ENCODE results near the gene FGFBP2.

Gene FGFBP2

GRCh38 chr4:15995826-15996225 lies 32.9 kb upstream of the FGFBP2 start:
- no peak for DNase-seq
- Histone ChIP-seq H3K9me3 (replicated peaks; ENCODE audit: insufficient read depth, low read length) (no peaks in the 10 kb centered on the region), H3K79me2 (ENCODE audit: low read length) (no peaks in the 10 kb centered on the region), H3F3A (ENCODE audit: insufficient read depth, low read length) (no peaks in the 10 kb centered on the region), H3K4me1 (ENCODE audit: low read length) (no peaks in the 10 kb centered on the region), H3K36me3 (replicated peaks; ENCODE audit: insufficient read depth, low read length) (no peaks in the 10 kb centered on the region), H4K20me1 (ENCODE audit: insufficient read depth, low read length) (no peaks in the 10 kb centered on the region), H3K9me2 (replicated peaks; ENCODE audit: insufficient read depth, low read length) (no peaks in the 10 kb centered on the region), H3K27ac (ENCODE audit: low read length) (no peak overlapping the region), H3K4me3 (ENCODE audit: low read length) (no peak overlapping the region), H3K9ac (ENCODE audit: low read length) (no peak overlapping the region), H2AFZ (ENCODE audit: low read length) (no peak overlapping the region), H3K27me3 (replicated peaks; ENCODE audit: insufficient read depth, low read length) (no peaks in the 10 kb centered on the region), H3K4me2 (ENCODE audit: low read depth, low read length) (no peak overlapping the region)
- TF ChIP-seq EZH2 (optimal IDR thresholded peaks at IDR 0.05; ENCODE audit: low read depth, low read length) (no peak), CTCF (IDR thresholded peaks at IDR 0.05; ENCODE audit: low read length) (no peak), EZH2phosphoT487 (IDR thresholded peaks at IDR 0.05; ENCODE audit: low read length) (no peak)

GRCh38 chr4:15992167-15992485 lies 29.2 kb upstream of the FGFBP2 start:
- Histone ChIP-seq H4K20me1 (ENCODE audit: insufficient read depth, low read length) (no peaks in the 10 kb centered on the region), H3K9me3 (replicated peaks; ENCODE audit: insufficient read depth, low read length) (no peaks in the 10 kb centered on the region), H3K9ac (ENCODE audit: low read length) (no peak overlapping the region), H3K36me3 (replicated peaks; ENCODE audit: insufficient read depth, low read length) (no peaks in the 10 kb centered on the region), H3F3A (ENCODE audit: insufficient read depth, low read length) (no peaks in the 10 kb centered on the region), H3K4me1 (ENCODE audit: low read length) (no peaks in the 10 kb centered on the region), H3K79me2 (ENCODE audit: low read length) (no peaks in the 10 kb centered on the region), H3K4me2 (ENCODE audit: low read depth, low read length) (no peak overlapping the region), H3K27me3 (replicated peaks; ENCODE audit: insufficient read depth, low read length) (no peaks in the 10 kb centered on the region), H3K9me2 (replicated peaks; ENCODE audit: insufficient read depth, low read length) (no peaks in the 10 kb centered on the region), H3K4me3 (ENCODE audit: low read length) (no peak overlapping the region), H3K27ac (ENCODE audit: low read length) (no peak overlapping the region), H2AFZ (ENCODE audit: low read length) (no peak overlapping the region)
- no peak for DNase-seq
- TF ChIP-seq CTCF (IDR thresholded peaks at IDR 0.05; ENCODE audit: low read length) (no peak), EZH2 (optimal IDR thresholded peaks at IDR 0.05; ENCODE audit: low read depth, low read length) (no peak), EZH2phosphoT487 (IDR thresholded peaks at IDR 0.05; ENCODE audit: low read length) (no peak)

GRCh38 chr4:15990570-15991285 lies 27.8 kb upstream of the FGFBP2 start:
- H3K9ac ChIP-seq (ENCODE audit: low read length), result no peak overlapping the region
- no peak overlapping the region for H2AFZ ChIP-seq (ENCODE audit: low read length)
- no peaks in the 10 kb centered on the region for H3K9me2 ChIP-seq (replicated peaks; ENCODE audit: insufficient read depth, low read length)
- no peaks in the 10 kb centered on the region for H4K20me1 ChIP-seq (ENCODE audit: insufficient read depth, low read length)
- no peaks in the 10 kb centered on the region for H3K79me2 ChIP-seq (ENCODE audit: low read length)
- no peaks in the 10 kb centered on the region for H3K36me3 ChIP-seq (replicated peaks; ENCODE audit: insufficient read depth, low read length)
- no peaks in the 10 kb centered on the region for H3K4me1 ChIP-seq (ENCODE audit: low read length)
- no peaks in the 10 kb centered on the region for H3K9me3 ChIP-seq (replicated peaks; ENCODE audit: insufficient read depth, low read length)
- no peaks in the 10 kb centered on the region for H3F3A ChIP-seq (ENCODE audit: insufficient read depth, low read length)
- H3K4me2 ChIP-seq (ENCODE audit: low read depth, low read length), result no peak overlapping the region
- no peak for TF ChIP-seq EZH2 (optimal IDR thresholded peaks at IDR 0.05; ENCODE audit: low read depth, low read length)
- no peak for TF ChIP-seq EZH2phosphoT487 (IDR thresholded peaks at IDR 0.05; ENCODE audit: low read length)
- no peak for TF ChIP-seq CTCF (IDR thresholded peaks at IDR 0.05; ENCODE audit: low read length)
- H3K27me3 ChIP-seq (replicated peaks; ENCODE audit: insufficient read depth, low read length), result no peaks in the 10 kb centered on the region
- H3K4me3 ChIP-seq (ENCODE audit: low read length), result no peak overlapping the region
- no peak overlapping the region for H3K27ac ChIP-seq (ENCODE audit: low read length)
- DNase-seq, result no peak

Data from MM.1S (cell line).